A549 (cell line): Measurements from ENCODE around the gene CITED4. TPM values are rescaled to one million over a fixed set of nuclear protein-coding genes. Genes with fewer than 3 reads are reported as not detected.

Source experiments
- ATAC-seq, 2 experiments: fragments of 200-7000 bp in 1 of 2; fragments of >200 bp in 1 of 2; cut with Nextera tagmentation in 1 of 2; cut with Tn5 transposase in 1 of 2; 3 replicates each; pipeline versions ENCODE4 v1.8.0 to v1.9.1; 2018 to 2020; ENCODE audit warnings: mild to moderate bottlenecking in 1 of 2, moderate library complexity in 1 of 2
- CTCF ChIA-PET: fragments of 300-600 bp; sonication (Branson Sonifier 250); formaldehyde crosslinking; extraction: SDS; loops from one replicate; lab custom pipeline; 2021; ENCODE audit warnings: antibody characterized with exemption, inconsistent platforms; lab: Yijun Ruan, JAX
- POLR2A ChIA-PET: fragments of 350-600 bp; formaldehyde crosslinking; extraction: SDS; loops from one replicate; lab custom pipeline; 2021; ENCODE audit warnings: antibody characterized with exemption, inconsistent platforms; lab: Yijun Ruan, JAX
- DNase-seq, 2 experiments: peaks; one replicate each; pipeline versions ENCODE4 v3.0.0 to v3.0.0-alpha.2; 2011 to 2016; ENCODE audit warnings: low read depth in 1 of 2, low spot score in 1 of 2
- FAIRE-seq: peaks from 2 replicates; lab custom pipeline; 2011; peaks lifted over from hg19 to GRCh38; lab: Jason Lieb, UNC
- H3K27ac ChIP-seq, 2 experiments: fragments of >200 bp; sonication (Bioruptor Twin); formaldehyde crosslinking; 3 replicates each; pipeline ENCODE4 v1.5.1; 2016 to 2017
- H3K4me1 ChIP-seq: fragments of >200 bp; sonication (Bioruptor Twin); formaldehyde crosslinking; 3 replicates; pipeline ENCODE4 v1.6.1; 2016
- H3K4me2 ChIP-seq: fragments of >200 bp; sonication (Bioruptor Twin); formaldehyde crosslinking; 3 replicates; pipeline ENCODE4 v1.6.1; 2016
- H3K4me3 ChIP-seq: fragments of >200 bp; sonication (Bioruptor Twin); formaldehyde crosslinking; 3 replicates; pipeline ENCODE4 v1.5.1; 2016
- H3K9me3 ChIP-seq: fragments of >200 bp; sonication (Bioruptor Twin); formaldehyde crosslinking; 3 replicates; pipeline ENCODE4 v1.6.1; 2016
- CBX2 ChIP-seq: fragments of 200-600 bp; sonication (generic); IDR thresholded peaks from 2 replicates; pipeline ENCODE4 v1.6.1; 2016; ENCODE audit warnings: low read depth, mild to moderate bottlenecking, borderline replicate concordance
- CBX8 ChIP-seq: fragments of 200-600 bp; sonication (generic); IDR thresholded peaks from 2 replicates; pipeline ENCODE4 v1.6.1; 2016
- CHD2 ChIP-seq: fragments of 150-350 bp; IDR thresholded peaks from 2 replicates; pipeline ENCODE4 v1.6.1; 2014; ENCODE audit warnings: low read length; ENCODE audit not compliant: partially characterized antibody
- CHD4 ChIP-seq: fragments of 200-600 bp; sonication (generic); IDR thresholded peaks from 2 replicates; pipeline ENCODE4 v1.6.1; 2016; ENCODE audit warnings: antibody characterized with exemption, mild to moderate bottlenecking, borderline replicate concordance
- E2F6 ChIP-seq: IDR thresholded peaks from 2 replicates; pipeline ENCODE4 v1.6.1; 2012; ENCODE audit warnings: low read depth, borderline replicate concordance
- EHF ChIP-seq: fragments of 250-450 bp; sonication (Bioruptor Pico); IDR thresholded peaks from 2 replicates; pipeline ENCODE4 v1.5.0; 2020; ENCODE audit warnings: mild to moderate bottlenecking
- ELK1 ChIP-seq: fragments of 150-350 bp; IDR thresholded peaks from 2 replicates; pipeline ENCODE4 v1.6.1; 2014; ENCODE audit warnings: low read depth, mild to moderate bottlenecking, low read length
- ESRRA ChIP-seq: fragments of 150-350 bp; IDR thresholded peaks from 2 replicates; pipeline ENCODE4 v1.6.1; 2014; ENCODE audit warnings: mild to moderate bottlenecking, low read length, borderline replicate concordance
- FOSL2 ChIP-seq, 2 experiments: fragments of 450-650 bp in 1 of 2; fragments of >200 bp in 1 of 2; sonication (Bioruptor Twin) in 1 of 2; formaldehyde crosslinking; IDR thresholded peaks; 2 replicates each; pipeline versions ENCODE4 v1.5.0 to v1.6.1; 2016 to 2020; ENCODE audit warnings: mild to moderate bottlenecking in 1 of 2, moderate library complexity in 1 of 2
- HES2 ChIP-seq: fragments of >200 bp; sonication (Bioruptor Twin); formaldehyde crosslinking; IDR thresholded peaks from 2 replicates; pipeline ENCODE4 v1.6.1; 2016
- HEYL ChIP-seq: fragments of 250-450 bp; sonication (Bioruptor Pico); IDR thresholded peaks from 2 replicates; pipeline ENCODE4 v1.8.0; 2021; ENCODE audit warnings: mild to moderate bottlenecking, moderate library complexity
- MAFK ChIP-seq: fragments of 450-650 bp; IDR thresholded peaks from 2 replicates; pipeline ENCODE4 v1.6.1; 2014; ENCODE audit not compliant: partially characterized antibody
- MAX ChIP-seq: IDR thresholded peaks from 2 replicates; pipeline ENCODE4 v1.6.1; 2012
- NPAS2 ChIP-seq: fragments of 250-450 bp; sonication (Bioruptor Pico); IDR thresholded peaks from 2 replicates; pipeline ENCODE4 v1.8.0; 2022; ENCODE audit warnings: mild to moderate bottlenecking, moderate library complexity, borderline replicate concordance
- PBX3 ChIP-seq: IDR thresholded peaks from 2 replicates; pipeline ENCODE4 v1.6.1; 2012
- RAD21 ChIP-seq, 2 experiments: fragments of >200 bp in 1 of 2; sonication (Bioruptor Twin) in 1 of 2; formaldehyde crosslinking in 1 of 2; IDR thresholded peaks in 1 of 2; conservative IDR thresholded peaks in 1 of 2; 2 replicates in 1 of 2; 3 replicates in 1 of 2; pipeline ENCODE4 v1.6.1; 2012 to 2018; ENCODE audit warnings: inconsistent platforms in 1 of 2
- RFX5 ChIP-seq: fragments of 450-650 bp; IDR thresholded peaks from 2 replicates; pipeline ENCODE4 v1.7.1; 2014; ENCODE audit warnings: antibody characterized with exemption, mild to moderate bottlenecking, moderate library complexity
- RNF2 ChIP-seq: fragments of 200-600 bp; sonication (generic); IDR thresholded peaks from 2 replicates; pipeline ENCODE4 v1.6.1; 2016; ENCODE audit warnings: low read depth, mild to moderate bottlenecking, antibody characterized with exemption, moderate library complexity, borderline replicate concordance
- TP53 ChIP-seq: fragments of 250-450 bp; sonication (Bioruptor Pico); IDR thresholded peaks from 2 replicates; pipeline ENCODE4 v1.5.0; 2021; ENCODE audit warnings: mild to moderate bottlenecking, moderate library complexity
- USF2 ChIP-seq: fragments of 450-650 bp; IDR thresholded peaks from 2 replicates; pipeline ENCODE4 v1.6.1; 2014; ENCODE audit warnings: antibody characterized with exemption
- ZC3H11A ChIP-seq: fragments of 450-650 bp; IDR thresholded peaks from 2 replicates; pipeline ENCODE4 v1.6.1; 2014; ENCODE audit warnings: antibody characterized with exemption, mild to moderate bottlenecking
- ZNF302 ChIP-seq: fragments of 250-450 bp; sonication (Bioruptor Pico); IDR thresholded peaks from 2 replicates; pipeline ENCODE4 v1.9.0; 2021; ENCODE audit warnings: inconsistent platforms, mild to moderate bottlenecking, moderate library complexity
- ZSCAN20 ChIP-seq: fragments of 250-450 bp; sonication (Bioruptor Pico); IDR thresholded peaks from 2 replicates; pipeline ENCODE4 v1.8.0; 2022; ENCODE audit warnings: mild to moderate bottlenecking, moderate library complexity
- WGBS: methylation state at CpG from one replicate; pipeline ENCODE4 v1.1.6; 2017; ENCODE audit errors: missing lambda C conversion rate; 5-methylcytosine and 5-hydroxymethylcytosine counted together
- polyA plus RNA-seq, 4 experiments: library from polyadenylated mRNA; depleted of rRNA in 3 of 4; stranded (reverse); fragments of >200 nt; fragmentation: RNase III in 1 of 4; extraction: RNeasy Plus Mini Kit Qiagen cat#74134 plus additional on column Dnase treatment in 1 of 4; gene quantifications; 2 replicates in 3 of 4; 3 replicates in 1 of 4; pipeline ENCODE4 v1.2.3, GENCODE V29; 2011 to 2017

Gene CITED4
- polyA plus RNA-seq, 2 of the 4 experiments (the other 2 are of a cell fraction): 7.1 to 32.2 TPM

- TF ChIP-seq PBX3 (no peak), ZC3H11A (no peak), RNF2 (no peak), FOSL2 (IDR thresholded peaks at IDR 0.05) (no peak), FOSL2 (CRISPR knock-in tag; IDR thresholded peaks at IDR 0.05) (no peak), HES2 (no peak)
Measured at GRCh38 chr1:40858856-40859416, 3.2 kb downstream of the CITED4 start (continued).

GRCh38 chr1:40857737-40858136 lies 4.4 kb downstream of the CITED4 start:
- Histone ChIP-seq H3K4me1 (peaks cover 12% of the 10 kb centered on the region), H3K4me3 (no peak overlapping the region), H3K4me2 (no peak overlapping the region), H3K9me3 (no peaks in the 10 kb centered on the region), H3K27ac (0 out of 6 replicates have a peak overlapping the region, but pooled peaks of 1 of the 2 experiments have one; percentile 32)
- TF ChIP-seq RAD21 (conservative IDR thresholded peaks at IDR 0.05 in 1 of 2, IDR thresholded peaks at IDR 0.05 in 1 of 2) (no peak), RFX5 (no peak), CHD4 (no peak), HEYL (CRISPR knock-in tag) (no peak), CBX2 (no peak), ESRRA (no peak), EHF (CRISPR knock-in tag) (no peak), TP53 (CRISPR knock-in tag) (no peak), ZNF302 (CRISPR knock-in tag) (no peak), NPAS2 (CRISPR knock-in tag) (no peak), MAX (no peak), ELK1 (no peak), CBX8 (no peak), MAFK (no peak), ZSCAN20 (CRISPR knock-in tag) (no peak), HES2 (no peak), CHD2 (no peak), USF2 (no peak), E2F6 (no peak)
- 94% methylated on average over 2 of the region's 2 CpGs for WGBS
- POLR2A ChIA-PET: interaction anchor here (1.1 kb wide), 1 partner anchor 122 kb away, joined by 4 read pairs; the partner anchor contains the start of gene CTPS1
- DNase-seq (no peak), FAIRE-seq (no peak), ATAC-seq (no peak)
- CTCF ChIA-PET: interaction anchor here (1.0 to 22.4 kb wide), 3 partner anchors 8 to 146 kb away, joined by 3 to 602 read pairs (median 75); no protein-coding TSS in a partner anchor
